H9 (cell line): Measurements from ENCODE around the gene ACTBL2. TPM values are rescaled to one million over a fixed set of nuclear protein-coding genes. Genes with fewer than 3 reads are reported as not detected.
A peak's percentile ranks its signal among the peaks of the same experiment; 100 is the strongest.

Experiments
- DNase-seq: peaks from one replicate; pipeline ENCODE4 v3.0.0-alpha.2; 2017
- H2AFZ ChIP-seq: one replicate; pipeline ENCODE4 v1.6.1; 2013; ENCODE audit warnings: mild to moderate bottlenecking, low read length, control low read depth, moderate library complexity
- H2AK5ac ChIP-seq: 2 replicates; pipeline ENCODE4 v1.6.1; 2013; ENCODE audit warnings: low read length, control low read depth, mixed read lengths; ENCODE audit not compliant: insufficient read length
- H2BK120ac ChIP-seq: one replicate; pipeline ENCODE4 v1.6.1; 2013; ENCODE audit warnings: low read depth, mild to moderate bottlenecking, low read length, control low read depth, inconsistent platforms; ENCODE audit not compliant: poor library complexity, severe bottlenecking
- H2BK12ac ChIP-seq: 2 replicates; pipeline ENCODE4 v1.6.1; 2013; ENCODE audit warnings: low read length, control low read depth, mixed read lengths, low read depth; ENCODE audit not compliant: insufficient read length
- H2BK15ac ChIP-seq: 2 replicates; pipeline ENCODE4 v1.6.1; 2013; ENCODE audit warnings: low read depth, low read length, control low read depth
- H2BK20ac ChIP-seq: one replicate; pipeline ENCODE4 v1.6.1; 2013; ENCODE audit warnings: low read depth, mild to moderate bottlenecking, low read length, control low read depth, inconsistent platforms; ENCODE audit not compliant: poor library complexity, severe bottlenecking
- H2BK5ac ChIP-seq: 2 replicates; pipeline ENCODE4 v1.6.1; 2013; ENCODE audit warnings: low read length, control low read depth, mixed read lengths; ENCODE audit not compliant: insufficient read length
- H3K14ac ChIP-seq: 2 replicates; pipeline ENCODE4 v1.6.1; 2013; ENCODE audit warnings: low read length, control low read depth; ENCODE audit not compliant: insufficient read depth
- H3K18ac ChIP-seq: 2 replicates; pipeline ENCODE4 v1.6.1; 2013; ENCODE audit warnings: low read depth, mild to moderate bottlenecking, mixed read lengths, low read length, control low read depth; ENCODE audit not compliant: insufficient read length
- H3K23ac ChIP-seq: 2 replicates; pipeline ENCODE4 v1.6.1; 2013; ENCODE audit warnings: low read length, control low read depth, mixed read lengths, low read depth; ENCODE audit not compliant: insufficient read length
- H3K23me2 ChIP-seq: 2 replicates; pipeline ENCODE4 v1.6.1; 2013; ENCODE audit warnings: low read depth, mild to moderate bottlenecking, mixed read lengths, low read length, control low read depth; ENCODE audit not compliant: insufficient read length, poor library complexity, severe bottlenecking
- H3K27ac ChIP-seq: 2 replicates; pipeline ENCODE4 v1.5.1; 2013; ENCODE audit warnings: low read length, control low read depth, mixed read lengths, low read depth; ENCODE audit not compliant: insufficient read length
- H3K27me3 ChIP-seq: 2 replicates; pipeline ENCODE4 v1.6.1; 2013; ENCODE audit warnings: low read length, control low read depth, inconsistent platforms; ENCODE audit not compliant: insufficient read depth
- H3K4ac ChIP-seq: 2 replicates; pipeline ENCODE4 v1.6.1; 2013; ENCODE audit warnings: low read depth, mild to moderate bottlenecking, control low read depth, inconsistent platforms, low read length, moderate library complexity
- H3K4me1 ChIP-seq: 2 replicates; pipeline ENCODE4 v1.6.1; 2013; ENCODE audit warnings: low read length, control low read depth, inconsistent platforms; ENCODE audit not compliant: insufficient read depth
- H3K4me2 ChIP-seq: 2 replicates; pipeline ENCODE4 v1.6.1; 2013; ENCODE audit warnings: low read length, control low read depth, mixed read lengths; ENCODE audit not compliant: insufficient read length, insufficient read depth
- H3K56ac ChIP-seq: 2 replicates; pipeline ENCODE4 v1.6.1; 2013; ENCODE audit warnings: low read depth, mild to moderate bottlenecking, mixed read lengths, low read length, control low read depth; ENCODE audit not compliant: insufficient read length
- H3K79me1 ChIP-seq: 2 replicates; pipeline ENCODE4 v1.6.1; 2013; ENCODE audit warnings: low read depth, mild to moderate bottlenecking, moderate library complexity, low read length, control low read depth, inconsistent platforms; ENCODE audit not compliant: insufficient read depth, poor library complexity, severe bottlenecking
- H3K79me2 ChIP-seq: 2 replicates; pipeline ENCODE4 v1.6.1; 2013; ENCODE audit warnings: low read length, control low read depth, inconsistent platforms; ENCODE audit not compliant: insufficient read depth
- H3K9ac ChIP-seq: 2 replicates; pipeline ENCODE4 v1.6.1; 2013; ENCODE audit warnings: low read length, control low read depth, mixed read lengths; ENCODE audit not compliant: insufficient read length; ENCODE audit errors: extremely low read depth
- H3K9me3 ChIP-seq: one replicate; pipeline ENCODE4 v1.6.1; 2013; ENCODE audit warnings: low read depth, low read length, inconsistent platforms; ENCODE audit not compliant: control insufficient read depth
- H3T11ph ChIP-seq: one replicate; pipeline ENCODE4 v1.6.1; 2013; ENCODE audit warnings: mild to moderate bottlenecking, low read length, control low read depth, inconsistent platforms
- H4K20me1 ChIP-seq: one replicate; pipeline ENCODE4 v1.6.1; 2013; ENCODE audit not compliant: control insufficient read depth, insufficient read length, insufficient read depth
- H4K5ac ChIP-seq: 2 replicates; pipeline ENCODE4 v1.6.1; 2013; ENCODE audit warnings: low read depth, mild to moderate bottlenecking, mixed read lengths, low read length, control low read depth; ENCODE audit not compliant: insufficient read length
- H4K8ac ChIP-seq: replicated peaks from 2 replicates; pipeline ENCODE4 v1.6.1; 2013; ENCODE audit warnings: low read length, control low read depth, mixed read lengths, low read depth; ENCODE audit not compliant: insufficient read length
- H4K91ac ChIP-seq: 2 replicates; pipeline ENCODE4 v1.6.1; 2013; ENCODE audit warnings: low read depth, mild to moderate bottlenecking, moderate library complexity, mixed read lengths, low read length, control low read depth; ENCODE audit not compliant: insufficient read length
- H3K27ac Mint-ChIP-seq, 3 experiments: 2 replicates in 2 of 3; 3 replicates in 1 of 3; pipeline ENCODE4 v1.8.0; 2020 to 2021; ENCODE audit warnings: mixed read lengths in 3 of 3, mild to moderate bottlenecking in 1 of 3, moderate library complexity in 1 of 3
- H3K27me3 Mint-ChIP-seq: 2 replicates; pipeline ENCODE4 v1.8.0; 2021; ENCODE audit warnings: low read depth, mild to moderate bottlenecking, moderate library complexity, mixed read lengths
- H3K36me3 Mint-ChIP-seq, 3 experiments: 2 replicates in 2 of 3; 3 replicates in 1 of 3; pipeline ENCODE4 v1.8.0; 2020 to 2021; ENCODE audit warnings: low read depth in 3 of 3, mixed read lengths in 3 of 3; ENCODE audit not compliant: insufficient read depth in 1 of 3
- H3K4me1 Mint-ChIP-seq, 2 experiments: 2 replicates each; pipeline ENCODE4 v1.8.0; 2020; ENCODE audit warnings: mixed read lengths in 2 of 2
- H3K4me3 Mint-ChIP-seq, 2 experiments: 2 replicates in 1 of 2; 3 replicates in 1 of 2; pipeline ENCODE4 v1.8.0; 2020 to 2021; ENCODE audit warnings: mild to moderate bottlenecking in 2 of 2, mixed read lengths in 2 of 2, moderate library complexity in 1 of 2
- H3K9me3 Mint-ChIP-seq, 2 experiments: 2 replicates in 1 of 2; 3 replicates in 1 of 2; pipeline ENCODE4 v1.8.0; 2020; ENCODE audit warnings: mild to moderate bottlenecking in 2 of 2, mixed read lengths in 2 of 2, moderate library complexity in 1 of 2
- CTCF ChIP-seq: fragments of 200-600 bp; sonication (generic); conservative IDR thresholded peaks from 3 replicates; pipeline ENCODE4 v1.8.0; 2021; ENCODE audit warnings: antibody characterized with exemption, mild to moderate bottlenecking
- WGBS: extraction: QIAGEN DNeasy Blood & Tissue Kit; methylation state at CpG from one replicate; pipeline ENCODE4 v1.1.7; 2013; ENCODE audit warnings: missing lambda C conversion rate, low lambda C conversion rate, mixed read lengths; ENCODE audit not compliant: insufficient read length; ENCODE audit errors: extremely low coverage; 5-methylcytosine and 5-hydroxymethylcytosine counted together
- total RNA-seq: library from RNA; stranded (reverse); gene quantifications from 2 replicates; pipeline ENCODE4 v1.2.1, GENCODE V29; 2021

Gene ACTBL2
- total RNA-seq, 1 experiment from 2014 or later: not detected

DNA sequence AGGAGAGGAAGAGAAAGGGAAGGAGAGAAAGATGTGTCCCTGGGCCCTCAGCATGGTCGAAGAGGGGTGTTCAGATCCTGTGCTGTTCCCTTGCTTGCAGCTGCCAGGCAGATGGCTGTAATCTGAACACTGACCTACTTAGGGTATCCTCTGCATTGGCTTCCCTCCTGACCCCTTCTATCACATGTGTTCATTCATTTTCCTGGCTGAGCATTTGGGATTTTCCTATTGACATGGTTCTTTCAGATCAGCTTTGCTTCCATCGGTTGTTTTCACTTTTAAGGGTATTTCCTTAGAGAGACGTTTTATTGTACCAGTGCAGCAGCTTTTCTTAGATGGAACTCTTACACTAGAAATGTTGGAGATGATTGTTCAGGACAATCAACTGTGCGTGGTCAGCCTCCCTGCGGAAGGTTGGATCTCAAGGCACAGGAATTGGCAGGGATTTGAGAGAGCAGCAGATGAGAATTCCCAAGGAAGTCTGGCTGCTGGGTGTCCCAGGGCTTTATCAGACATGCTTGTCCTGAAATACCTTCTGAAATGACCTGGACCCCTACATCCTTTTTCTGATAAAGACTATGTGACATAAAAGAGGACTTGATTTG is 26.0 kb downstream of the ACTBL2 start:
- Histone ChIP-seq H3K18ac (no peak overlapping the region), H2BK12ac (no peak overlapping the region), H3K27ac (no peak overlapping the region), H3K23me2 (no peaks in the 10 kb centered on the region), H2BK5ac (no peak overlapping the region), H3K14ac (no peak overlapping the region), H2BK120ac (no peak overlapping the region), H3K9me3 (no peaks in the 10 kb centered on the region), H3T11ph (no peak overlapping the region), H2AFZ (no peak overlapping the region), H2AK5ac (no peak overlapping the region), H3K27me3 (no peaks in the 10 kb centered on the region), H4K91ac (no peak overlapping the region), H3K79me2 (no peaks in the 10 kb centered on the region; the same call in 1 of the 2 replicates), H3K79me1 (no peaks in the 10 kb centered on the region), H4K5ac (no peak overlapping the region), H3K56ac (no peak overlapping the region), H4K8ac (no peak overlapping the region), H2BK15ac (no peak overlapping the region), H3K4me2 (no peak overlapping the region), H3K9ac (no peak overlapping the region), H2BK20ac (no peak overlapping the region), H3K4me1 (no peaks in the 10 kb centered on the region), H3K23ac (no peak overlapping the region), H4K20me1 (no peaks in the 10 kb centered on the region), H3K4ac (no peak overlapping the region)
- no peaks in the 10 kb centered on the region for H3K27me3 Mint-ChIP-seq
- H3K4me1 Mint-ChIP-seq: no peaks in the 10 kb centered on the region
- H3K9me3 Mint-ChIP-seq: no peaks in the 10 kb centered on the region; a peak in 1 of 5 replicates
- H3K27ac Mint-ChIP-seq: 0 out of 7 replicates have a peak overlapping the region, but pooled peaks of 1 of the 3 experiments have one; percentile 12
- no peaks in the 10 kb centered on the region for H3K36me3 Mint-ChIP-seq
- WGBS: no CpG with 5 or more reads among the region's 5 CpGs
- H3K4me3 Mint-ChIP-seq: no peak overlapping the region
- TF ChIP-seq CTCF: no peak
- no peak for DNase-seq
